Measurements from ENCODE around the gene PEA15. TPM values are rescaled to one million over a fixed set of nuclear protein-coding genes. Genes with fewer than 3 reads are reported as not detected.

Gene PEA15
- total and polyA plus RNA-seq, 2 of the 8 experiments (the other 6 are each of a cell fraction or from before 2014, with no cell fraction given) = 71.3 to 75.1 TPM

GRCh38 chr1:160243767-160244166 lies 38.6 kb downstream of the PEA15 start (continued):
- no peak for TF ChIP-seq SAP30 (IDR thresholded peaks at IDR 0.05; ENCODE audit: insufficient read depth, insufficient replicate concordance, low read length)
- no peak for TF ChIP-seq NRF1 (IDR thresholded peaks at IDR 0.05; ENCODE audit: low read depth, low read length)
- no peak for TF ChIP-seq KDM1A (IDR thresholded peaks at IDR 0.05; ENCODE audit: borderline replicate concordance, low read length)
- no peak for TF ChIP-seq EZH2 (IDR thresholded peaks at IDR 0.05; ENCODE audit: low read depth, low read length, severe bottlenecking)
